HG02943 (cell line): ENCODE data around the gene ADAMTS9.
"Not testable (repeated sequence)": the region's sequence is repeated elsewhere in the genome, so short reads cannot be mapped to it uniquely, and the experiment has no call there.

Experiments
- ATAC-seq: cut with Tn5 transposase; IDR thresholded peaks from one replicate; pipeline ENCODE4 v1.9.1; 2021; ENCODE audit warnings: mild to moderate bottlenecking, low read depth, moderate library complexity; ENCODE audit not compliant: unreplicated experiment

The ADAMTS9 gene

GRCh38 chr3:64551697-64552096 is 136.1 kb downstream of the ADAMTS9 start:
- no peak for ATAC-seq

- ATAC-seq, result no peak
Measured at GRCh38 chr3:64550745-64551144, 137.1 kb downstream of the ADAMTS9 start.

- ATAC-seq, result no peak
Measured at GRCh38 chr3:64549869-64550268, 137.9 kb downstream of the ADAMTS9 start.

GRCh38 chr3:64548200-64548889 is 139.5 kb downstream of the ADAMTS9 start:
- ATAC-seq, result no peak

GRCh38 chr3:64546856-64547255 is 140.9 kb downstream of the ADAMTS9 start:
- no peak for ATAC-seq

- not testable (repeated sequence) for ATAC-seq
Measured at GRCh38 chr3:64545239-64545638, 142.6 kb downstream of the ADAMTS9 start.

- ATAC-seq, result no peak
Measured at GRCh38 chr3:64541803-64542202, 146.0 kb downstream of the ADAMTS9 start.

GRCh38 chr3:64539451-64540196 is 148.2 kb downstream of the ADAMTS9 start:
- ATAC-seq, result no peak

GRCh38 chr3:64536166-64536565 is 151.6 kb downstream of the ADAMTS9 start:
- ATAC-seq, result no peak

GRCh38 chr3:64533617-64534317 is 154.0 kb downstream of the ADAMTS9 start:
- ATAC-seq, result peak; percentile 91

- no peak for ATAC-seq
Measured at GRCh38 chr3:64530434-64531049, 157.3 kb downstream of the ADAMTS9 start.

GRCh38 chr3:64523324-64523723 is 164.5 kb downstream of the ADAMTS9 start:
- no peak for ATAC-seq

- no peak for ATAC-seq
Measured at GRCh38 chr3:64520334-64520733, 167.5 kb downstream of the ADAMTS9 start.

- ATAC-seq, result no peak
Measured at GRCh38 chr3:64518950-64519349, 168.8 kb downstream of the ADAMTS9 start.

- no peak for ATAC-seq
Measured at GRCh38 chr3:64518496-64518895, 169.3 kb downstream of the ADAMTS9 start.

- ATAC-seq, result no peak
Measured at GRCh38 chr3:64514889-64515288, 172.9 kb downstream of the ADAMTS9 start.

GRCh38 chr3:64509206-64509605 is 178.6 kb downstream of the ADAMTS9 start:
- no peak for ATAC-seq

GRCh38 chr3:64508140-64508539 is 179.7 kb downstream of the ADAMTS9 start:
- ATAC-seq, result no peak

GRCh38 chr3:64506255-64506654 is 181.5 kb downstream of the ADAMTS9 start:
- ATAC-seq, result no peak

- no peak for ATAC-seq
Measured at GRCh38 chr3:64505419-64505818, 182.4 kb downstream of the ADAMTS9 start.

- ATAC-seq, result no peak
Measured at GRCh38 chr3:64502284-64502683, 185.5 kb downstream of the ADAMTS9 start.
